Endodermal cell (in vitro differentiated cells): ENCODE data around the gene CD53. TPM values are rescaled to one million over a fixed set of nuclear protein-coding genes. Genes with fewer than 3 reads are reported as not detected.

ENCODE experiments used
- DNase-seq: peaks from one replicate; pipeline ENCODE4 v3.0.0-alpha.2; 2017
- H3K27ac ChIP-seq: 2 replicates; pipeline ENCODE4 v1.5.1; 2013; ENCODE audit warnings: mild to moderate bottlenecking, low read depth, low read length, moderate library complexity
- H3K27me3 ChIP-seq: 2 replicates; pipeline ENCODE4 v1.6.1; 2013; ENCODE audit warnings: mild to moderate bottlenecking, low read length, moderate library complexity; ENCODE audit not compliant: insufficient read depth, control insufficient read depth, poor library complexity, severe bottlenecking
- H3K36me3 ChIP-seq: 2 replicates; pipeline ENCODE4 v1.7.0; 2013; ENCODE audit warnings: mild to moderate bottlenecking, low read length, moderate library complexity; ENCODE audit not compliant: control insufficient read depth, insufficient read depth
- H3K4me1 ChIP-seq: one replicate; pipeline ENCODE4 v1.7.0; 2013; ENCODE audit warnings: low read length; ENCODE audit not compliant: control insufficient read depth, insufficient read depth
- H3K4me3 ChIP-seq: 2 replicates; pipeline ENCODE4 v1.5.1; 2013; ENCODE audit warnings: mild to moderate bottlenecking, low read length, moderate library complexity
- H3K9ac ChIP-seq: 2 replicates; pipeline ENCODE4 v1.6.1; 2013; ENCODE audit warnings: mild to moderate bottlenecking, low read length, moderate library complexity; ENCODE audit not compliant: poor library complexity, severe bottlenecking; ENCODE audit errors: extremely low read depth
- H3K9me3 ChIP-seq: 2 replicates; pipeline ENCODE4 v1.6.1; 2013; ENCODE audit warnings: mild to moderate bottlenecking, low read length, moderate library complexity; ENCODE audit not compliant: control insufficient read depth
- H3K27ac Mint-ChIP-seq: 2 replicates; pipeline ENCODE4 v1.8.0; 2020; ENCODE audit warnings: mixed read lengths
- H3K27me3 Mint-ChIP-seq: 2 replicates; pipeline ENCODE4 v1.8.0; 2021; ENCODE audit warnings: mild to moderate bottlenecking, mixed read lengths; ENCODE audit not compliant: insufficient read depth
- H3K36me3 Mint-ChIP-seq: 2 replicates; pipeline ENCODE4 v1.8.0; 2020; ENCODE audit warnings: low read depth, mixed read lengths
- H3K4me1 Mint-ChIP-seq: 2 replicates; pipeline ENCODE4 v1.8.0; 2020; ENCODE audit warnings: mixed read lengths
- H3K4me3 Mint-ChIP-seq: 2 replicates; pipeline ENCODE4 v1.8.0; 2020; ENCODE audit warnings: mild to moderate bottlenecking, moderate library complexity, mixed read lengths
- H3K9me3 Mint-ChIP-seq: 2 replicates; pipeline ENCODE4 v1.8.0; 2020; ENCODE audit warnings: mild to moderate bottlenecking, mixed read lengths
- CTCF ChIP-seq: fragments of 200-600 bp; sonication (generic); conservative IDR thresholded peaks from 2 replicates; pipeline ENCODE4 v1.5.0; 2021; ENCODE audit warnings: antibody characterized with exemption, mild to moderate bottlenecking
- WGBS, 2 experiments: methylation state at CpG; one replicate each; pipeline versions ENCODE4 v1.1.5 to v1.1.7; 2013; ENCODE audit warnings: missing lambda C conversion rate in 2 of 2, mixed read lengths in 1 of 2; ENCODE audit not compliant: insufficient coverage in 1 of 2, insufficient read length in 1 of 2; 5-methylcytosine and 5-hydroxymethylcytosine counted together
- total RNA-seq, 2 donors: library from RNA; stranded (reverse); fragmentation: NEBNext Ultra II Directional in 1 of 2; extraction: Animal tissue kit (Norgen Biotek cat#: 25700) in 1 of 2; gene quantifications; 2 replicates in 1 of 2; 3 replicates in 1 of 2; pipeline ENCODE4 v1.2.1, GENCODE V29; 2021

Gene CD53
- total RNA-seq, 2 donors from 2014 or later, result not detected

- Mint-ChIP-seq H3K9me3 (peaks cover 8% of the 10 kb centered on the region), H3K27me3 (peaks cover 2% of the 10 kb centered on the region), H3K36me3 (no peaks in the 10 kb centered on the region), H3K4me1 (no peaks in the 10 kb centered on the region), H3K27ac (no peak overlapping the region), H3K4me3 (no peak overlapping the region)
- no peak for TF ChIP-seq CTCF
- Histone ChIP-seq H3K27ac (no peak overlapping the region), H3K9ac (no peak overlapping the region), H3K4me3 (no peak overlapping the region), H3K27me3 (no peaks in the 10 kb centered on the region), H3K36me3 (no peaks in the 10 kb centered on the region), H3K9me3 (peaks cover 5% of the 10 kb centered on the region), H3K4me1 (no peaks in the 10 kb centered on the region)
- DNase-seq, result no peak
- 52 to 80% methylated on average over 1 of the region's 1 CpG for WGBS, 2 experiments
These were observed 8.7 kb upstream of the CD53 start for GRCh38 chr1:110864287-110864686.

DNA sequence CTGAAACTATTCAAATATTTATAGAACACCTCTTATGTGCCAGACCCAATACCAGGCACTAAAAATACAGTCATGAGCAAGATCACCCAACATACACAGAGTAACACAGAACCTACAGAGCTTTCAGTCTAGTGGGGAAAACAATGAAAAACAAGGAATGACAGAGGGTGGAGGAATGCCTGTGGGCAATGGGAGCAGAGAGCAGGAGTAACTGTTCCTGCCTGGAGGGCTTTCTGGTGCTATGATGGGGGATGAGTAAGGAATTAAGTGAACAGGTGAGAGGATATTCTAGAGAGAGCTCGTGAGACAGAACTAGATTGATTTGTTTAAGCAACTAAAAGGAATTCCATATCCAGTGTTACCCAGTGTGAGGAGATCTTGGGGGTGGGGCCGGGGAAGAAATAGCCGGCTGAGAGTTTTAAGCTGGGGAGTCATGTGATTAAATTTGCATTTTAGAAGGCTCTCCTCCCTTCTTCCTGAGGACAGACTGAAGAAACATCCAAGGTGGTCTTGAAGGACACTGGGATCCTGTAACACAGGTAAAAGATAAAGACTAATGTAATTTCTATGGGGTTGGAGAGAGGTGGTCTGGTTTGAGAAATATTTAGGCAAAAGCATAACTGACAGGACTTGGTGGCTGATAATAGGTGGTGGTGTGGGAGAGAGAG, 2.1 kb upstream of the CD53 start:
- peaks cover 2% of the 10 kb centered on the region for H3K27me3 Mint-ChIP-seq

DNA sequence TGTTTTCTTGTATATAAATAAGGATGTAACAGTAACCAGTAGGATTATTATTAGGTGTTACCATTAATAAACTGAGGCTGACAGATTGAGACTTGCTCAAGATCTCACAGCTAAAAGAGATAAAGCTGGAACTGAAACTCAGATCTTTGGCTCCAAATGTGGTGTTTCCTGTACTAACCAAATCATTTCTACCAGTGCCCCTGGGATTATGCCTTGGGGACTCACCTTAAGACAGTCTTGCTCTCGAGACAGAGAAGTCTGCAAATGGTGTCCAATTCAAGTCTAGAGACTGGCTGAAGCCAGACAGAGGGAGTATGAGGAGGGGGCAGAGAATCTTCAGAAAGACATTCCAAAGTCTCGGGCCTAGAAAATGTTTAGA, 593 bp upstream of the CD53 start:
- peaks cover 12% of the 10 kb centered on the region for H3K4me1 Mint-ChIP-seq
- WGBS, 2 experiments, result 88 to 92% methylated on average over 2 of the region's 2 CpGs
- no peak for TF ChIP-seq CTCF
- Histone ChIP-seq H3K36me3 (no peaks in the 10 kb centered on the region), H3K4me3 (no peak overlapping the region), H3K9me3 (no peaks in the 10 kb centered on the region), H3K27me3 (no peaks in the 10 kb centered on the region), H3K4me1 (peaks cover 17% of the 10 kb centered on the region), H3K27ac (no peak overlapping the region), H3K9ac (no peak overlapping the region)
- H3K36me3 Mint-ChIP-seq, result no peaks in the 10 kb centered on the region
- H3K9me3 Mint-ChIP-seq, result peaks cover 5% of the 10 kb centered on the region
- no peak for DNase-seq
- H3K4me3 Mint-ChIP-seq, result no peak overlapping the region
- H3K27ac Mint-ChIP-seq, result no peak overlapping the region
- H3K27me3 Mint-ChIP-seq, result no peaks in the 10 kb centered on the region

More for the DNA sequence above, 2.1 kb upstream of the CD53 start:
- Histone ChIP-seq H3K36me3 (no peaks in the 10 kb centered on the region), H3K9ac (no peak overlapping the region), H3K27me3 (no peaks in the 10 kb centered on the region), H3K27ac (no peak overlapping the region), H3K4me3 (no peak overlapping the region), H3K4me1 (peaks cover 14% of the 10 kb centered on the region), H3K9me3 (no peaks in the 10 kb centered on the region)
- H3K4me3 Mint-ChIP-seq, result no peak overlapping the region
- TF ChIP-seq CTCF, result no peak
- H3K36me3 Mint-ChIP-seq, result no peaks in the 10 kb centered on the region
- H3K4me1 Mint-ChIP-seq, result peaks cover 12% of the 10 kb centered on the region
- peaks cover 5% of the 10 kb centered on the region for H3K9me3 Mint-ChIP-seq
- no peak overlapping the region for H3K27ac Mint-ChIP-seq
- 51 to 90% methylated on average over 1 to 3 of the region's 3 CpGs for WGBS, 2 experiments
- DNase-seq, result no peak
